K562 (cell line): ENCODE measurements around the gene KCNH2. TPM values are rescaled to one million over a fixed set of nuclear protein-coding genes. Genes with fewer than 3 reads are reported as not detected.
A peak's percentile ranks its signal among the peaks of the same experiment; 100 is the strongest.

Experiments
- CAMTA2 ChIP-seq: fragments of 250-450 bp; sonication (Bioruptor Pico); conservative IDR thresholded peaks from 2 replicates; pipeline ENCODE4 v1.5.1; 2022
- CTBP1 ChIP-seq: fragments of 450-650 bp; IDR thresholded peaks from 2 replicates; pipeline ENCODE4 v1.6.1; 2016; ENCODE audit warnings: borderline replicate concordance
- CTCF ChIP-seq, 3 experiments: IDR thresholded peaks in 2 of 3; conservative IDR thresholded peaks in 1 of 3; 2 replicates each; pipeline ENCODE4 v1.5.1; 2011 to 2012; ENCODE audit warnings: low read length in 3 of 3, mild to moderate bottlenecking in 3 of 3, control low read depth in 2 of 3, improper control_type of control experiment in 1 of 3, inconsistent platforms in 1 of 3, low read depth in 1 of 3, mixed read lengths in 1 of 3, moderate library complexity in 1 of 3; ENCODE audit not compliant: insufficient read depth in 2 of 3
- JUND ChIP-seq, 2 experiments: IDR thresholded peaks; 2 replicates in 1 of 2; 3 replicates in 1 of 2; pipeline ENCODE4 v1.6.1; 2011; ENCODE audit warnings: borderline replicate concordance in 2 of 2, low read depth in 2 of 2, low read length in 2 of 2, improper control_type of control experiment in 1 of 2, missing biosample characterization in 1 of 2, missing genetic modification characterization in 1 of 2, missing genetic modification reagents in 1 of 2
- SAFB2 ChIP-seq: fragments of 200-400 bp; formaldehyde crosslinking; IDR thresholded peaks from 2 replicates; pipeline ENCODE4 v1.6.1; 2018; ENCODE audit warnings: borderline replicate concordance, low read length, low read depth, moderate library complexity; ENCODE audit not compliant: severe bottlenecking
- TEAD1 ChIP-seq, 2 experiments: fragments of 450-650 bp in 1 of 2; sonication (generic) in 1 of 2; formaldehyde crosslinking; IDR thresholded peaks; 2 replicates each; pipeline versions ENCODE4 v1.4.0 to v1.8.0; 2020 to 2022; ENCODE audit warnings: mild to moderate bottlenecking in 2 of 2, missing genetic modification reagents in 1 of 2
- ZBTB7A ChIP-seq: IDR thresholded peaks from 2 replicates; pipeline ENCODE4 v1.6.1; 2011; ENCODE audit warnings: low read depth, mild to moderate bottlenecking, low read length, moderate library complexity, borderline replicate concordance; ENCODE audit not compliant: control insufficient read depth
- polyA plus RNA-seq, 8 experiments: library from polyadenylated mRNA; depleted of rRNA in 4 of 8; stranded (reverse) in 5 of 8; unstranded in 3 of 8; fragments of >200 nt; fragmentation: Nextera tagmentation in 2 of 8; fragmentation: Illumina TruSeq in 1 of 8; extraction: Ambion mirVana in 2 of 8; extraction: Trizol in 1 of 8; gene quantifications; 2 replicates each; pipeline versions ENCODE4 v1.2.1 to v1.2.3, GENCODE V29; 2011 to 2014; ENCODE audit warnings: inconsistent platforms in 1 of 8, missing spikeins in 1 of 8
- total RNA-seq, 7 experiments: library from RNA; depleted of rRNA in 6 of 7; stranded (reverse); fragments of >200 nt in 6 of 7; fragmentation: Illumina TruSeq in 2 of 7; extraction: Trizol in 2 of 7; gene quantifications; 2 replicates each; pipeline versions ENCODE4 v1.2.1 to v1.2.3, GENCODE V29; 2011 to 2021; ENCODE audit warnings: low replicate concordance in 1 of 7
- TF ChIP-seq, protein P1 (sequence below), 3 experiments: fragments of 200-800 bp in 1 of 3; fragments of 250-450 bp in 1 of 3; fragments of 450-650 bp in 1 of 3; sonication (Bioruptor Pico) in 1 of 3; sonication (Bioruptor generic) in 1 of 3; formaldehyde crosslinking in 1 of 3; IDR thresholded peaks; 2 replicates each; pipeline versions ENCODE4 v1.6.1 to v1.8.0; 2016 to 2022; ENCODE audit warnings: mild to moderate bottlenecking in 2 of 3, missing genetic modification characterization in 2 of 3, missing compliant biosample characterization in 1 of 3, moderate library complexity in 1 of 3
- TF ChIP-seq, protein P2 (sequence below): sonication (generic); formaldehyde crosslinking; IDR thresholded peaks from 2 replicates; pipeline ENCODE4 v1.8.0; 2022; ENCODE audit warnings: mild to moderate bottlenecking, missing genetic modification reagents
- TF ChIP-seq, protein P3 (sequence below): fragments of 250-450 bp; sonication (Bioruptor Pico); IDR thresholded peaks from 2 replicates; pipeline ENCODE4 v1.5.0; 2021

KCNH2 gene
- total and polyA plus RNA-seq, 9 of the 15 experiments (the other 6 are each of a cell fraction or from before 2014, with no cell fraction given), result 18.1 to 368 (median 218) TPM

- TF ChIP-seq JUND (IDR thresholded peaks at IDR 0.05; ENCODE audit: borderline replicate concordance, low read depth, low read length) (peak; percentile 75), JUND (tag; IDR thresholded peaks at IDR 0.05; ENCODE audit: borderline replicate concordance, low read depth, low read length) (peak; percentile 58; the same call in 1 of the 3 replicates), CTBP1 (peak; percentile 95), TEAD1 (CRISPR knock-in tag; IDR thresholded peaks at IDR 0.05) (peak in 1 of 2 experiments; percentile 37; a peak in 3 of 4 replicates), CAMTA2 (peak; percentile 85; the same call in 1 of the 2 replicates), SAFB2 (no peak), CTCF (IDR thresholded peaks at IDR 0.05 in 2 of 3, conservative IDR thresholded peaks at IDR 0.05 in 1 of 3; ENCODE audit: insufficient read depth in 2 of 3, low read depth in 1 of 3, low read length in 3 of 3) (peak in 1 of 3 experiments; percentile 0; a peak in 1 of 6 replicates), ZBTB7A (peak; percentile 97)
- TF ChIP-seq, protein P1, sequence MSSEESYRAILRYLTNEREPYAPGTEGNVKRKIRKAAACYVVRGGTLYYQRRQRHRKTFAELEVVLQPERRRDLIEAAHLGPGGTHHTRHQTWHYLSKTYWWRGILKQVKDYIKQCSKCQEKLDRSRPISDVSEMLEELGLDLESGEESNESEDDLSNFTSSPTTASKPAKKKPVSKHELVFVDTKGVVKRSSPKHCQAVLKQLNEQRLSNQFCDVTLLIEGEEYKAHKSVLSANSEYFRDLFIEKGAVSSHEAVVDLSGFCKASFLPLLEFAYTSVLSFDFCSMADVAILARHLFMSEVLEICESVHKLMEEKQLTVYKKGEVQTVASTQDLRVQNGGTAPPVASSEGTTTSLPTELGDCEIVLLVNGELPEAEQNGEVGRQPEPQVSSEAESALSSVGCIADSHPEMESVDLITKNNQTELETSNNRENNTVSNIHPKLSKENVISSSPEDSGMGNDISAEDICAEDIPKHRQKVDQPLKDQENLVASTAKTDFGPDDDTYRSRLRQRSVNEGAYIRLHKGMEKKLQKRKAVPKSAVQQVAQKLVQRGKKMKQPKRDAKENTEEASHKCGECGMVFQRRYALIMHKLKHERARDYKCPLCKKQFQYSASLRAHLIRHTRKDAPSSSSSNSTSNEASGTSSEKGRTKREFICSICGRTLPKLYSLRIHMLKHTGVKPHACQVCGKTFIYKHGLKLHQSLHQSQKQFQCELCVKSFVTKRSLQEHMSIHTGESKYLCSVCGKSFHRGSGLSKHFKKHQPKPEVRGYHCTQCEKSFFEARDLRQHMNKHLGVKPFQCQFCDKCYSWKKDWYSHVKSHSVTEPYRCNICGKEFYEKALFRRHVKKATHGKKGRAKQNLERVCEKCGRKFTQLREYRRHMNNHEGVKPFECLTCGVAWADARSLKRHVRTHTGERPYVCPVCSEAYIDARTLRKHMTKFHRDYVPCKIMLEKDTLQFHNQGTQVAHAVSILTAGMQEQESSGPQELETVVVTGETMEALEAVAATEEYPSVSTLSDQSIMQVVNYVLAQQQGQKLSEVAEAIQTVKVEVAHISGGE (CRISPR knock-in tag; IDR thresholded peaks at IDR 0.05), result peak in 1 of 3 experiments; percentile 64; a peak in 2 of 6 replicates
- TF ChIP-seq, protein P2, sequence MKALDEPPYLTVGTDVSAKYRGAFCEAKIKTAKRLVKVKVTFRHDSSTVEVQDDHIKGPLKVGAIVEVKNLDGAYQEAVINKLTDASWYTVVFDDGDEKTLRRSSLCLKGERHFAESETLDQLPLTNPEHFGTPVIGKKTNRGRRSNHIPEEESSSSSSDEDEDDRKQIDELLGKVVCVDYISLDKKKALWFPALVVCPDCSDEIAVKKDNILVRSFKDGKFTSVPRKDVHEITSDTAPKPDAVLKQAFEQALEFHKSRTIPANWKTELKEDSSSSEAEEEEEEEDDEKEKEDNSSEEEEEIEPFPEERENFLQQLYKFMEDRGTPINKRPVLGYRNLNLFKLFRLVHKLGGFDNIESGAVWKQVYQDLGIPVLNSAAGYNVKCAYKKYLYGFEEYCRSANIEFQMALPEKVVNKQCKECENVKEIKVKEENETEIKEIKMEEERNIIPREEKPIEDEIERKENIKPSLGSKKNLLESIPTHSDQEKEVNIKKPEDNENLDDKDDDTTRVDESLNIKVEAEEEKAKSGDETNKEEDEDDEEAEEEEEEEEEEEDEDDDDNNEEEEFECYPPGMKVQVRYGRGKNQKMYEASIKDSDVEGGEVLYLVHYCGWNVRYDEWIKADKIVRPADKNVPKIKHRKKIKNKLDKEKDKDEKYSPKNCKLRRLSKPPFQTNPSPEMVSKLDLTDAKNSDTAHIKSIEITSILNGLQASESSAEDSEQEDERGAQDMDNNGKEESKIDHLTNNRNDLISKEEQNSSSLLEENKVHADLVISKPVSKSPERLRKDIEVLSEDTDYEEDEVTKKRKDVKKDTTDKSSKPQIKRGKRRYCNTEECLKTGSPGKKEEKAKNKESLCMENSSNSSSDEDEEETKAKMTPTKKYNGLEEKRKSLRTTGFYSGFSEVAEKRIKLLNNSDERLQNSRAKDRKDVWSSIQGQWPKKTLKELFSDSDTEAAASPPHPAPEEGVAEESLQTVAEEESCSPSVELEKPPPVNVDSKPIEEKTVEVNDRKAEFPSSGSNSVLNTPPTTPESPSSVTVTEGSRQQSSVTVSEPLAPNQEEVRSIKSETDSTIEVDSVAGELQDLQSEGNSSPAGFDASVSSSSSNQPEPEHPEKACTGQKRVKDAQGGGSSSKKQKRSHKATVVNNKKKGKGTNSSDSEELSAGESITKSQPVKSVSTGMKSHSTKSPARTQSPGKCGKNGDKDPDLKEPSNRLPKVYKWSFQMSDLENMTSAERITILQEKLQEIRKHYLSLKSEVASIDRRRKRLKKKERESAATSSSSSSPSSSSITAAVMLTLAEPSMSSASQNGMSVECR (CRISPR knock-in tag), result peak; percentile 91
- TF ChIP-seq, protein P3, sequence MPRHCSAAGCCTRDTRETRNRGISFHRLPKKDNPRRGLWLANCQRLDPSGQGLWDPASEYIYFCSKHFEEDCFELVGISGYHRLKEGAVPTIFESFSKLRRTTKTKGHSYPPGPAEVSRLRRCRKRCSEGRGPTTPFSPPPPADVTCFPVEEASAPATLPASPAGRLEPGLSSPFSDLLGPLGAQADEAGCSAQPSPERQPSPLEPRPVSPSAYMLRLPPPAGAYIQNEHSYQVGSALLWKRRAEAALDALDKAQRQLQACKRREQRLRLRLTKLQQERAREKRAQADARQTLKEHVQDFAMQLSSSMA, result peak; percentile 55; the same call in 1 of the 2 replicates
Observed at GRCh38 chr7:150955519-150956394, 22.4 kb downstream of the KCNH2 start (continued).
